Upper lobe of left lung (tissue), 4 donors: ENCODE data around the gene BMP7.

Experiments used
- EP300 ChIP-seq, 4 donors: sonication (generic); formaldehyde crosslinking; IDR thresholded peaks; one replicate each; pipeline ENCODE4 v1.5.1; 2017; ENCODE audit warnings: antibody characterized with exemption in 4 of 4, control low read depth in 2 of 4
- POLR2A ChIP-seq, 4 donors: fragments of 450-650 bp; IDR thresholded peaks; one replicate each; pipeline ENCODE4 v1.5.1; 2016 to 2017; ENCODE audit warnings: antibody characterized with exemption in 4 of 4, mild to moderate bottlenecking in 2 of 4
- TF ChIP-seq, protein P1 (sequence below), 6 experiments: fragments of 450-650 bp in 4 of 6; fragments of 200-600 bp in 2 of 6; sonication (generic) in 2 of 6; IDR thresholded peaks; one replicate each; pipeline ENCODE4 v1.5.1; 2016 to 2019; ENCODE audit warnings: antibody characterized with exemption in 6 of 6

DNA sequence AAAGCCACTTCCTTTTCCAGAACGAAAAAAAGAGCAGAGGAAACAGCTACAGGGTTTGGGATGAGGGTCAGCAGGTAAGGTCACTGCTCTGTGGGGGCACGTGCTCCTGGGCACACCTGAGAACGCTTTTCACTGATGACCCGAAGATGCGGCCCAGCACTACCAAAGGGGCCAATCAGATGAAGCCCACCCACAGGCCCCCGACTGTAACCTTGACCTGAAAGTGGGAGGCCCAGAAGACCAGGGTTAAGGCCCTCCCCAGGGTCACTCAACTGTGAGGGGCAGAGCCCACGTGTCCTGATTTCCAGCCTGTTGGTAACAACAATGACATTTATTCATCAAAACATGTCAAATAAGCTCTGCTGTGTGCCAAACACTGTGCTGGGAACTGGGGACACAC, 108.0 kb downstream of the BMP7 start:
- TF ChIP-seq, protein P1, sequence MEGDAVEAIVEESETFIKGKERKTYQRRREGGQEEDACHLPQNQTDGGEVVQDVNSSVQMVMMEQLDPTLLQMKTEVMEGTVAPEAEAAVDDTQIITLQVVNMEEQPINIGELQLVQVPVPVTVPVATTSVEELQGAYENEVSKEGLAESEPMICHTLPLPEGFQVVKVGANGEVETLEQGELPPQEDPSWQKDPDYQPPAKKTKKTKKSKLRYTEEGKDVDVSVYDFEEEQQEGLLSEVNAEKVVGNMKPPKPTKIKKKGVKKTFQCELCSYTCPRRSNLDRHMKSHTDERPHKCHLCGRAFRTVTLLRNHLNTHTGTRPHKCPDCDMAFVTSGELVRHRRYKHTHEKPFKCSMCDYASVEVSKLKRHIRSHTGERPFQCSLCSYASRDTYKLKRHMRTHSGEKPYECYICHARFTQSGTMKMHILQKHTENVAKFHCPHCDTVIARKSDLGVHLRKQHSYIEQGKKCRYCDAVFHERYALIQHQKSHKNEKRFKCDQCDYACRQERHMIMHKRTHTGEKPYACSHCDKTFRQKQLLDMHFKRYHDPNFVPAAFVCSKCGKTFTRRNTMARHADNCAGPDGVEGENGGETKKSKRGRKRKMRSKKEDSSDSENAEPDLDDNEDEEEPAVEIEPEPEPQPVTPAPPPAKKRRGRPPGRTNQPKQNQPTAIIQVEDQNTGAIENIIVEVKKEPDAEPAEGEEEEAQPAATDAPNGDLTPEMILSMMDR (IDR thresholded peaks at IDR 0.05), result no peak
- TF ChIP-seq POLR2A (IDR thresholded peaks at IDR 0.05), result no peak
- no peak for TF ChIP-seq EP300 (IDR thresholded peaks at IDR 0.05)
